OCI-LY3 (cell line): Measurements from ENCODE around the gene LIPT2.

ENCODE experiments used
- EZH2phosphoT487 ChIP-seq: fragments of 200-600 bp; shearing (Covaris generic); IDR thresholded peaks from 2 replicates; pipeline ENCODE4 v1.6.1; 2018; ENCODE audit warnings: antibody characterized with exemption, mixed run types, low read depth
- TF ChIP-seq, protein P1 (sequence below): fragments of 200-600, 300-600 bp; sonication (generic); IDR thresholded peaks from 2 replicates; pipeline ENCODE4 v1.5.1; 2014; ENCODE audit warnings: antibody characterized with exemption, low read length, low read depth

DNA sequence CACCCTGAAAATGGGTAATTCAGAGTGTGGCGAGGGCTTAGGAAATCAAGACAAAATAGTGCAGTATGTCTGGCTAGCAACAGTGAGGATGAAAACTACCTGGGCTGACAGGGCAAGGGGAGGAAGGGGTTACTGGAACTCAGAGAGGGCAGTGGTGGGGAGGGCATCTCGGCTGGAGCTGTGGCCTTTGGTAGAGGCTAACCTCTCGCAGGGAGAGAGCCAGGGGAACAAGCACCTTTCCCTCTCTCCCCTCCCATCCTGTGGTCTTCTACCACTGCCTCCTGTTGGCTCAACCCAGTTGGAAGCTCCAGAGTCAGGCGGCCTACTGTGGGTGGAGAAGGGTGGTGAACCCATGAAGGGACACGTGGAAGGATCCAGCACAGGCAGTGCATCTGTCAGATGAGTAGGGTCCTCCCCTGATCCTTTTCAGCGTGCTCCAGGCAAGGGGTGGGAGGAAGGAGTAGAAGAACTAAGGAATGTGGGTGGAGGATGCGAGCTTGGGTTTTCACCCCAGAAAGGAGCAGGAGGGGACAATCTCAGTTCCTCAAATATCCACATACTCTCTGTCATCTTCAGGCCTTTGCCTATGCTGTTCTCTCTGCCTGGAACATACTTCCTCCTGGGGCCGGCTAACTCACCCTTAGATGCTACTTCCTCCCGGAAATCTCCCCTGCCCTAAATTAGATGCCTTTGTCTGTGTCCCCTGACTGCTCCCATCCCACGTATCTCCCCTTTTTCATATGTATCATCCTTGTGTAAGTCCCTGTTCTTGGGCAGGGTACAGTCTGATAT is 19.9 kb downstream of the LIPT2 start:
- TF ChIP-seq, protein P1, sequence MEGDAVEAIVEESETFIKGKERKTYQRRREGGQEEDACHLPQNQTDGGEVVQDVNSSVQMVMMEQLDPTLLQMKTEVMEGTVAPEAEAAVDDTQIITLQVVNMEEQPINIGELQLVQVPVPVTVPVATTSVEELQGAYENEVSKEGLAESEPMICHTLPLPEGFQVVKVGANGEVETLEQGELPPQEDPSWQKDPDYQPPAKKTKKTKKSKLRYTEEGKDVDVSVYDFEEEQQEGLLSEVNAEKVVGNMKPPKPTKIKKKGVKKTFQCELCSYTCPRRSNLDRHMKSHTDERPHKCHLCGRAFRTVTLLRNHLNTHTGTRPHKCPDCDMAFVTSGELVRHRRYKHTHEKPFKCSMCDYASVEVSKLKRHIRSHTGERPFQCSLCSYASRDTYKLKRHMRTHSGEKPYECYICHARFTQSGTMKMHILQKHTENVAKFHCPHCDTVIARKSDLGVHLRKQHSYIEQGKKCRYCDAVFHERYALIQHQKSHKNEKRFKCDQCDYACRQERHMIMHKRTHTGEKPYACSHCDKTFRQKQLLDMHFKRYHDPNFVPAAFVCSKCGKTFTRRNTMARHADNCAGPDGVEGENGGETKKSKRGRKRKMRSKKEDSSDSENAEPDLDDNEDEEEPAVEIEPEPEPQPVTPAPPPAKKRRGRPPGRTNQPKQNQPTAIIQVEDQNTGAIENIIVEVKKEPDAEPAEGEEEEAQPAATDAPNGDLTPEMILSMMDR, result no peak
- TF ChIP-seq EZH2phosphoT487, result no peak
